Dedifferentiated amniotic fluid mesenchymal stem cell (primary cell): ENCODE measurements around the gene CRLF1.

Source experiments
- DNase-seq: peaks from one replicate; pipeline ENCODE4 v3.0.0-alpha.2; 2016; ENCODE audit errors: extremely low spot score

The CRLF1 gene

DNA sequence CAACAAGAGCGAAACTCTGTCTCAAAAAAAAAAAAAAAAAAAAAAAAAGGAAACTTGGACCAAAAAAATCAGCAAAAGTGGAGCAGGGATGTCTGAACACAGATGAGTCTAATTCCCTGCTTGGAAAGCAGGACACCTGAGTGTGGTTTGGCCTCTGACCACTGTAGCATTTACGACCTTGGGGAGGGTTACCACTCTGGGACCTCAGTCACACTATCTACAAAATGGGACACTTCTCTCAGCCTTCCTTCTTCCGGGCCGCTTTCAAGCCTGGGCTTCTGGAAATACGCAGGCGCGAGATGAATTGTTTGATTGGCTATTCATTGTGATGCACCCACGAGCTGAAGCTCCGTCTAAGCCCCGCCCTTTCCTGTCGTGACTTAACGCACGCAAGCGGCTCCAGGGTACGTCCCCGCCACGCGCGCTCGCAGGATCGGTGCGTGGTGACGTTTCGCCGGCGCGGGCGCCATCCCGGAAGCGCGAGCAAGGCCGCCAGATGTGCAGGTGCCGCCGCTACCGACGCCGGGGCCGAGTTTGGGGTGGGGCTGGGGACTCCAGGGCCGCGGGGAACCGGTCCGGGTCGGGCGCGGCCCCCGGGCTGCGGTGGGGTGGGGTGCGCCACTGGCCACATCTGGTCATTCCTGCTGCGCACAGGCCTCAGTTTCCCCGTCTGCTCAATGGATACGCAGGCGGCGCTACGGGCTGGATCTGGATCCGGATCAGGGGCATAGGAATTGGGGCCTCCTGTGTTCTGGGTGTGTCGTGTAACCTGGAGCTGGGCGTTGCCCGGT is 49.0 kb downstream of the CRLF1 start, which contains the start of gene KXD1:
KXD1 (plus strand) TSS at position 460 of the 791 bp plus-strand sequence. CDS start 4,187 bp downstream, outside the sequence.
- peak; percentile 99 for DNase-seq

- no peak for DNase-seq
Observed at GRCh38 chr19:18551631-18552030, 55.0 kb downstream of the CRLF1 start.

DNA sequence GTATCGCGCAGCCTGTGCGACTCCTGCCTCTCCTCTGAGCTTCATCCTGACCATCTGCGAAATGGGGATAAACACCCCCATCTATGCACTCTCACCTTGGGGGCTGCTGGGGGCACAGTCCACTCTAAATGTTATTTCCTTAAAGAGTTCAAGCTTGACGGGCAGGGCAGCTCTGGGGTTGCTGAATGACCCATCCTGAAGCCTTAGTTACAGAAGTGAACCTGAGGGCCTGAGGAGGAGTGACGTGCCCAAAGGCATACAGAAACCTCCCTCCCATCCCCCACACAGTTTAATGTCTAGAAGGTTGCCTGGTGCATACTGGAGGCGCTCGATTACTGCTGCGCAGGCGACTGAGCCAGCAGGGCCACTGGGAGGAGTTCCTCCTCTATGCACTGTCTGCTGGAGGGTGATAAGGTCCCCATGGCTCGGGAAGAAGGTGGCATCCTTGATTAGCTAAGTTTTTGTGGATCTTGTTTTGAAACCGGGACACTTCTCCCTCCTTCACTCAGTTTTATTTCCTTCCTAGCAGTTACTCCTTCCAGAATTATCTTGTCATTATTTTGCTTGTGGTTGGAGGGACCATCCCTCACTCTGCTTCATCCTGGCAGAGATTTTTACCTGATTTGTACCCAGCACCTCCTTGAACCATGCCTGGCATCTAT is 62.7 kb downstream of the CRLF1 start:
- DNase-seq = no peak
